Liver (tissue), 9 donors: ENCODE measurements around the gene TOP1. TPM values are rescaled to one million over a fixed set of nuclear protein-coding genes. Genes with fewer than 3 reads are reported as not detected.

Source experiments
- DNase-seq: peaks from one replicate; pipeline ENCODE4 v3.0.0-alpha.2; 2017; ENCODE audit warnings: low spot score
- H3K27ac ChIP-seq, 2 donors: one replicate each; pipeline ENCODE4 v1.7.0; 2013; ENCODE audit warnings: inconsistent platforms in 2 of 2, low read length in 2 of 2, control low read depth in 1 of 2, low read depth in 1 of 2, mild to moderate bottlenecking in 1 of 2
- H3K27me3 ChIP-seq, 4 donors: one replicate each; pipeline versions ENCODE4 v1.6.1 to v1.7.0; 2013; ENCODE audit warnings: low read length in 3 of 4, inconsistent platforms in 1 of 4, mild to moderate bottlenecking in 1 of 4, moderate library complexity in 1 of 4; ENCODE audit not compliant: control insufficient read depth in 4 of 4, insufficient read depth in 4 of 4
- H3K36me3 ChIP-seq, 4 donors: one replicate each; pipeline versions ENCODE4 v1.6.1 to v1.7.0; 2013; ENCODE audit warnings: low read length in 3 of 4, mild to moderate bottlenecking in 3 of 4, low read depth in 1 of 4, moderate library complexity in 1 of 4; ENCODE audit not compliant: control insufficient read depth in 4 of 4, insufficient read depth in 3 of 4
- H3K4me1 ChIP-seq, 4 donors: one replicate each; pipeline versions ENCODE4 v1.6.1 to v1.7.0; 2013; ENCODE audit warnings: low read length in 3 of 4, mild to moderate bottlenecking in 3 of 4, moderate library complexity in 1 of 4; ENCODE audit not compliant: control insufficient read depth in 4 of 4, insufficient read depth in 4 of 4
- H3K4me3 ChIP-seq, 3 donors: one replicate each; pipeline versions ENCODE4 v1.6.1 to v1.7.0; 2013; ENCODE audit warnings: low read length in 3 of 3, control low read depth in 1 of 3, low read depth in 1 of 3, mild to moderate bottlenecking in 1 of 3
- H3K9ac ChIP-seq, 2 donors: one replicate each; pipeline ENCODE4 v1.7.0; 2013; ENCODE audit warnings: low read length in 2 of 2, mild to moderate bottlenecking in 2 of 2, moderate library complexity in 2 of 2, control low read depth in 1 of 2, low read depth in 1 of 2
- H3K9me3 ChIP-seq, 4 donors: one replicate each; pipeline versions ENCODE4 v1.6.1 to v1.7.0; 2013; ENCODE audit warnings: low read length in 3 of 4; ENCODE audit not compliant: control insufficient read depth in 4 of 4
- EGR1 ChIP-seq, 2 donors: IDR thresholded peaks; 2 replicates each; pipeline ENCODE4 v1.6.1; 2016 to 2018; ENCODE audit warnings: antibody characterized with exemption in 2 of 2, low read depth in 2 of 2
- FOXA1 ChIP-seq: IDR thresholded peaks from 2 replicates; pipeline ENCODE4 v1.6.1; 2016; ENCODE audit warnings: antibody characterized with exemption
- FOXA2 ChIP-seq: IDR thresholded peaks from 2 replicates; pipeline ENCODE4 v1.6.1; 2016; ENCODE audit warnings: antibody characterized with exemption
- GABPA ChIP-seq, 2 donors: IDR thresholded peaks in 1 of 2; conservative IDR thresholded peaks in 1 of 2; 2 replicates each; pipeline ENCODE4 v1.6.1; 2016; ENCODE audit warnings: antibody characterized with exemption in 2 of 2, mild to moderate bottlenecking in 1 of 2, moderate library complexity in 1 of 2
- HNF4A ChIP-seq, 2 donors: conservative IDR thresholded peaks; 2 replicates each; pipeline ENCODE4 v1.6.1; 2016; ENCODE audit warnings: antibody characterized with exemption in 2 of 2, mild to moderate bottlenecking in 2 of 2
- HNF4G ChIP-seq: IDR thresholded peaks from 2 replicates; pipeline ENCODE4 v1.6.1; 2016; ENCODE audit warnings: antibody characterized with exemption
- JUND ChIP-seq, 2 donors: IDR thresholded peaks; 2 replicates each; pipeline ENCODE4 v1.6.1; 2016; ENCODE audit warnings: antibody characterized with exemption in 2 of 2
- NR2F2 ChIP-seq: IDR thresholded peaks from 2 replicates; pipeline ENCODE4 v1.6.1; 2016; ENCODE audit warnings: antibody characterized with exemption
- RAD21 ChIP-seq, 2 donors: IDR thresholded peaks; 2 replicates each; pipeline ENCODE4 v1.6.1; 2016; ENCODE audit warnings: antibody characterized with exemption in 2 of 2, mild to moderate bottlenecking in 2 of 2
- RXRA ChIP-seq, 2 donors: IDR thresholded peaks; 2 replicates each; pipeline ENCODE4 v1.6.1; 2017 to 2018; ENCODE audit warnings: antibody characterized with exemption in 2 of 2, mild to moderate bottlenecking in 1 of 2
- SP1 ChIP-seq: IDR thresholded peaks from 2 replicates; pipeline ENCODE4 v1.6.1; 2018; ENCODE audit warnings: antibody characterized with exemption, mild to moderate bottlenecking
- TAF1 ChIP-seq: conservative IDR thresholded peaks from 2 replicates; pipeline ENCODE4 v1.6.1; 2016; ENCODE audit warnings: antibody characterized with exemption, mild to moderate bottlenecking
- YY1 ChIP-seq: IDR thresholded peaks from 2 replicates; pipeline ENCODE4 v1.6.1; 2016; ENCODE audit warnings: antibody characterized with exemption, mild to moderate bottlenecking
- WGBS: extraction: QIAGEN DNeasy Blood & Tissue Kit; methylation state at CpG from one replicate; pipeline ENCODE4 v1.1.7; 2013; 5-methylcytosine and 5-hydroxymethylcytosine counted together
- polyA plus RNA-seq, 2 donors: library from polyadenylated mRNA; stranded (reverse) in 1 of 2; unstranded in 1 of 2; fragments of 200-250 nt in 1 of 2; fragments of >200 nt in 1 of 2; fragmentation: Nextera tagmentation in 1 of 2; extraction: Ambion mirVana in 1 of 2; gene quantifications; one replicate each; pipeline versions ENCODE4 v1.2.1 to v1.2.3, GENCODE V29; 2013 to 2015
- total RNA-seq, 2 donors: library from RNA; depleted of rRNA; stranded (reverse); fragments of >200 nt; gene quantifications; one replicate each; pipeline ENCODE4 v1.2.3, GENCODE V29; 2014
- TF ChIP-seq, protein P1 (sequence below): IDR thresholded peaks from 2 replicates; pipeline ENCODE4 v1.6.1; 2016; ENCODE audit warnings: antibody characterized with exemption, mild to moderate bottlenecking
- TF ChIP-seq, protein P2 (sequence below): IDR thresholded peaks from 2 replicates; pipeline ENCODE4 v1.6.1; 2016; ENCODE audit warnings: antibody characterized with exemption
- TF ChIP-seq, protein P3 (sequence below): IDR thresholded peaks from 2 replicates; pipeline ENCODE4 v1.6.1; 2016; ENCODE audit warnings: antibody characterized with exemption
- TF ChIP-seq, protein P4 (sequence below): fragments of 150-350 bp; IDR thresholded peaks from 2 replicates; pipeline ENCODE4 v1.5.1; 2017; ENCODE audit warnings: improper control_type of control experiment, low read depth, low read length; ENCODE audit not compliant: missing input control
- TF ChIP-seq, protein P5 (sequence below): IDR thresholded peaks from 2 replicates; pipeline ENCODE4 v1.6.1; 2016; ENCODE audit warnings: antibody characterized with exemption
- donor health status: healthy.
- donor health status: healthy.
- donor health status: healthy.
- donor health status: healthy.
- donor health status: healthy.

TOP1 gene
- total and polyA plus RNA-seq, 4 donors: 13.7 to 62.1 (median 19.4) TPM

DNA sequence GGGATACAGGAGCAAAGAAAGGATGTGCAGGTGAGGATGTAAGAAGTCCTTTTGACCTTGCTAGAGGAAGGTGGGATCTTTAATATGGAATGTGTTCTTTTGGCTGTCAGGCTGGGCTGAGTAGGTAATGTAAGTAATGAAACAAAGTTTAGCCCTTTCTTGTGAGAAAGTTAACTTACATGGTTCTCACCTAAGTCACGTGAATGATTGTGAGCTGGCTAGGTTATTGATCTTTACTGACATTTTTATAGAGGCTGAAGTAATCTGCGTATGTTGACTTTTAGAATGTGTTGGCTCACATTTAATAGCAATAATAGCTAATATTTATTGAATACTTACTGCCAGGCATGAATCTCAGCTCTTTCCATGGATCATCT is 2.6 kb downstream of the TOP1 start (continued):
- TF ChIP-seq FOXA2: no peak

DNA sequence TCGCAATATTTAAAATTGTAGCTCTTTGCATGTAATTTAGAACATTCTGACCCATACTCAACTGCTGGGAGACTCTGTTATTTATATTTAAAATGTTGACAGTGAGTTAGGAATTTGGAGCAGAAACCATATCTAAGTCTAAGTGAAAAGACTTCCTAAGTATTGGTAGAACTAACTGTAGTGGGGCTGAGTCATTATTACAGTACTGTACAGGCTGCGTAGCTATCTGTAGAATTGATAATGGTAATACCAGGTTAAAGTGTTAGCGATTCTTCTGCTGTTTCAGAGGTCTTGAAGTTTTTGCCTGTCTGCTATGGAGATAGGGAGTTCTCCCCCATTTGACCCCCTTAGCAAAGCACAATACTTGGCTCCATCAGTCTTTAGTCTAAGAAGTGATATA is 3.6 kb downstream of the TOP1 start:
- Histone ChIP-seq H3K9me3 (no peaks in the 10 kb centered on the region), H3K27ac (no peak overlapping the region), H3K9ac (no peak overlapping the region), H3K36me3 (no peaks in the 10 kb centered on the region), H3K4me1 (peaks cover 6 to 28% (median 19%) of the 10 kb centered on the region in 4 donors), H3K4me3 (no peak overlapping the region), H3K27me3 (no peaks in the 10 kb centered on the region)
- WGBS: 93% methylated on average over 3 of the region's 3 CpGs
- DNase-seq: no peak
- TF ChIP-seq, protein P1, sequence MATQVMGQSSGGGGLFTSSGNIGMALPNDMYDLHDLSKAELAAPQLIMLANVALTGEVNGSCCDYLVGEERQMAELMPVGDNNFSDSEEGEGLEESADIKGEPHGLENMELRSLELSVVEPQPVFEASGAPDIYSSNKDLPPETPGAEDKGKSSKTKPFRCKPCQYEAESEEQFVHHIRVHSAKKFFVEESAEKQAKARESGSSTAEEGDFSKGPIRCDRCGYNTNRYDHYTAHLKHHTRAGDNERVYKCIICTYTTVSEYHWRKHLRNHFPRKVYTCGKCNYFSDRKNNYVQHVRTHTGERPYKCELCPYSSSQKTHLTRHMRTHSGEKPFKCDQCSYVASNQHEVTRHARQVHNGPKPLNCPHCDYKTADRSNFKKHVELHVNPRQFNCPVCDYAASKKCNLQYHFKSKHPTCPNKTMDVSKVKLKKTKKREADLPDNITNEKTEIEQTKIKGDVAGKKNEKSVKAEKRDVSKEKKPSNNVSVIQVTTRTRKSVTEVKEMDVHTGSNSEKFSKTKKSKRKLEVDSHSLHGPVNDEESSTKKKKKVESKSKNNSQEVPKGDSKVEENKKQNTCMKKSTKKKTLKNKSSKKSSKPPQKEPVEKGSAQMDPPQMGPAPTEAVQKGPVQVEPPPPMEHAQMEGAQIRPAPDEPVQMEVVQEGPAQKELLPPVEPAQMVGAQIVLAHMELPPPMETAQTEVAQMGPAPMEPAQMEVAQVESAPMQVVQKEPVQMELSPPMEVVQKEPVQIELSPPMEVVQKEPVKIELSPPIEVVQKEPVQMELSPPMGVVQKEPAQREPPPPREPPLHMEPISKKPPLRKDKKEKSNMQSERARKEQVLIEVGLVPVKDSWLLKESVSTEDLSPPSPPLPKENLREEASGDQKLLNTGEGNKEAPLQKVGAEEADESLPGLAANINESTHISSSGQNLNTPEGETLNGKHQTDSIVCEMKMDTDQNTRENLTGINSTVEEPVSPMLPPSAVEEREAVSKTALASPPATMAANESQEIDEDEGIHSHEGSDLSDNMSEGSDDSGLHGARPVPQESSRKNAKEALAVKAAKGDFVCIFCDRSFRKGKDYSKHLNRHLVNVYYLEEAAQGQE: no peak
- no peak for TF ChIP-seq EGR1 (IDR thresholded peaks at IDR 0.05; ENCODE audit: low read depth in 2 of 2)
- TF ChIP-seq, protein P2, sequence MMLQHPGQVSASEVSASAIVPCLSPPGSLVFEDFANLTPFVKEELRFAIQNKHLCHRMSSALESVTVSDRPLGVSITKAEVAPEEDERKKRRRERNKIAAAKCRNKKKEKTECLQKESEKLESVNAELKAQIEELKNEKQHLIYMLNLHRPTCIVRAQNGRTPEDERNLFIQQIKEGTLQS: no peak
- no peak for TF ChIP-seq NR2F2
- no peak for TF ChIP-seq JUND (IDR thresholded peaks at IDR 0.05)
- no peak for TF ChIP-seq RAD21 (IDR thresholded peaks at IDR 0.05)
- TF ChIP-seq FOXA1: no peak
- TF ChIP-seq RXRA (IDR thresholded peaks at IDR 0.05): no peak
- no peak for TF ChIP-seq YY1
- TF ChIP-seq HNF4A (conservative IDR thresholded peaks at IDR 0.05): no peak
- TF ChIP-seq, protein P3, sequence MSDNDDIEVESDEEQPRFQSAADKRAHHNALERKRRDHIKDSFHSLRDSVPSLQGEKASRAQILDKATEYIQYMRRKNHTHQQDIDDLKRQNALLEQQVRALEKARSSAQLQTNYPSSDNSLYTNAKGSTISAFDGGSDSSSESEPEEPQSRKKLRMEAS: no peak
- TF ChIP-seq, protein P4, sequence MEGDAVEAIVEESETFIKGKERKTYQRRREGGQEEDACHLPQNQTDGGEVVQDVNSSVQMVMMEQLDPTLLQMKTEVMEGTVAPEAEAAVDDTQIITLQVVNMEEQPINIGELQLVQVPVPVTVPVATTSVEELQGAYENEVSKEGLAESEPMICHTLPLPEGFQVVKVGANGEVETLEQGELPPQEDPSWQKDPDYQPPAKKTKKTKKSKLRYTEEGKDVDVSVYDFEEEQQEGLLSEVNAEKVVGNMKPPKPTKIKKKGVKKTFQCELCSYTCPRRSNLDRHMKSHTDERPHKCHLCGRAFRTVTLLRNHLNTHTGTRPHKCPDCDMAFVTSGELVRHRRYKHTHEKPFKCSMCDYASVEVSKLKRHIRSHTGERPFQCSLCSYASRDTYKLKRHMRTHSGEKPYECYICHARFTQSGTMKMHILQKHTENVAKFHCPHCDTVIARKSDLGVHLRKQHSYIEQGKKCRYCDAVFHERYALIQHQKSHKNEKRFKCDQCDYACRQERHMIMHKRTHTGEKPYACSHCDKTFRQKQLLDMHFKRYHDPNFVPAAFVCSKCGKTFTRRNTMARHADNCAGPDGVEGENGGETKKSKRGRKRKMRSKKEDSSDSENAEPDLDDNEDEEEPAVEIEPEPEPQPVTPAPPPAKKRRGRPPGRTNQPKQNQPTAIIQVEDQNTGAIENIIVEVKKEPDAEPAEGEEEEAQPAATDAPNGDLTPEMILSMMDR: no peak
- no peak for TF ChIP-seq FOXA2
- TF ChIP-seq, protein P5, sequence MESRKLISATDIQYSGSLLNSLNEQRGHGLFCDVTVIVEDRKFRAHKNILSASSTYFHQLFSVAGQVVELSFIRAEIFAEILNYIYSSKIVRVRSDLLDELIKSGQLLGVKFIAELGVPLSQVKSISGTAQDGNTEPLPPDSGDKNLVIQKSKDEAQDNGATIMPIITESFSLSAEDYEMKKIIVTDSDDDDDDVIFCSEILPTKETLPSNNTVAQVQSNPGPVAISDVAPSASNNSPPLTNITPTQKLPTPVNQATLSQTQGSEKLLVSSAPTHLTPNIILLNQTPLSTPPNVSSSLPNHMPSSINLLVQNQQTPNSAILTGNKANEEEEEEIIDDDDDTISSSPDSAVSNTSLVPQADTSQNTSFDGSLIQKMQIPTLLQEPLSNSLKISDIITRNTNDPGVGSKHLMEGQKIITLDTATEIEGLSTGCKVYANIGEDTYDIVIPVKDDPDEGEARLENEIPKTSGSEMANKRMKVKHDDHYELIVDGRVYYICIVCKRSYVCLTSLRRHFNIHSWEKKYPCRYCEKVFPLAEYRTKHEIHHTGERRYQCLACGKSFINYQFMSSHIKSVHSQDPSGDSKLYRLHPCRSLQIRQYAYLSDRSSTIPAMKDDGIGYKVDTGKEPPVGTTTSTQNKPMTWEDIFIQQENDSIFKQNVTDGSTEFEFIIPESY: no peak
- TF ChIP-seq SP1: no peak
- no peak for TF ChIP-seq GABPA (IDR thresholded peaks at IDR 0.05 in 1 of 2, conservative IDR thresholded peaks at IDR 0.05 in 1 of 2)
- TF ChIP-seq TAF1: no peak
- TF ChIP-seq HNF4G: no peak
